OCI-LY3 (cell line): ENCODE measurements around the gene SLIT1.

Experiments
- H2AFZ ChIP-seq: fragments of 200-600, 300-600 bp; shearing (Covaris generic); 2 replicates; pipeline ENCODE4 v1.6.0; 2014; ENCODE audit warnings: antibody characterized with exemption, low read depth, low read length
- H3K27ac ChIP-seq: fragments of 200-600, 300-600 bp; sonication (generic); 2 replicates; pipeline ENCODE4 v1.5.1; 2014; ENCODE audit warnings: mild to moderate bottlenecking, low read length, moderate library complexity, mixed read lengths
- H3K27me3 ChIP-seq: fragments of 200-600, 300-600 bp; sonication (generic); 2 replicates; pipeline ENCODE4 v1.6.1; 2014; ENCODE audit warnings: low read depth, low read length, mixed read lengths
- H3K36me3 ChIP-seq: fragments of 200-600, 300-600 bp; sonication (generic); replicated peaks from 2 replicates; pipeline ENCODE3; 2014; ENCODE audit warnings: low read depth, low read length, mixed read lengths
- H3K4me1 ChIP-seq: fragments of 300-600, 200-600 bp; sonication (generic); 2 replicates; pipeline ENCODE4 v1.6.1; 2014; ENCODE audit warnings: low read length, mixed read lengths
- H3K4me2 ChIP-seq: fragments of 200-600, 300-600 bp; sonication (generic); 2 replicates; pipeline ENCODE4 v1.6.1; 2014; ENCODE audit warnings: low read length, mixed read lengths
- H3K4me3 ChIP-seq: fragments of 300-600, 200-600 bp; sonication (generic); 2 replicates; pipeline ENCODE4 v1.5.1; 2014; ENCODE audit warnings: antibody characterized with exemption, mild to moderate bottlenecking, low read length, moderate library complexity
- H3K79me2 ChIP-seq: fragments of 300-600, 200-600 bp; shearing (Covaris generic); 2 replicates; pipeline ENCODE4 v1.6.1; 2014; ENCODE audit warnings: mild to moderate bottlenecking, low read length, mixed read lengths
- H3K9ac ChIP-seq: fragments of 300-600, 200-600 bp; shearing (Covaris generic); 2 replicates; pipeline ENCODE4 v1.6.0; 2014; ENCODE audit warnings: mild to moderate bottlenecking, low read length, moderate library complexity
- H3K9me3 ChIP-seq: fragments of 200-600, 300-600 bp; shearing (Covaris generic); 2 replicates; pipeline ENCODE4 v1.6.1; 2014; ENCODE audit warnings: low read length, mixed read lengths; ENCODE audit not compliant: insufficient read depth
- H4K20me1 ChIP-seq: fragments of 200-600, 300-600 bp; sonication (generic); 2 replicates; pipeline ENCODE4 v1.6.1; 2016; ENCODE audit warnings: low read length, mixed read lengths; ENCODE audit not compliant: insufficient read depth
- EZH2phosphoT487 ChIP-seq: fragments of 200-600 bp; shearing (Covaris generic); IDR thresholded peaks from 2 replicates; pipeline ENCODE4 v1.6.1; 2018; ENCODE audit warnings: antibody characterized with exemption, mixed run types, low read depth
- TF ChIP-seq, protein P1 (sequence below): fragments of 200-600, 300-600 bp; sonication (generic); IDR thresholded peaks from 2 replicates; pipeline ENCODE4 v1.5.1; 2014; ENCODE audit warnings: antibody characterized with exemption, low read length, low read depth

Gene SLIT1

DNA sequence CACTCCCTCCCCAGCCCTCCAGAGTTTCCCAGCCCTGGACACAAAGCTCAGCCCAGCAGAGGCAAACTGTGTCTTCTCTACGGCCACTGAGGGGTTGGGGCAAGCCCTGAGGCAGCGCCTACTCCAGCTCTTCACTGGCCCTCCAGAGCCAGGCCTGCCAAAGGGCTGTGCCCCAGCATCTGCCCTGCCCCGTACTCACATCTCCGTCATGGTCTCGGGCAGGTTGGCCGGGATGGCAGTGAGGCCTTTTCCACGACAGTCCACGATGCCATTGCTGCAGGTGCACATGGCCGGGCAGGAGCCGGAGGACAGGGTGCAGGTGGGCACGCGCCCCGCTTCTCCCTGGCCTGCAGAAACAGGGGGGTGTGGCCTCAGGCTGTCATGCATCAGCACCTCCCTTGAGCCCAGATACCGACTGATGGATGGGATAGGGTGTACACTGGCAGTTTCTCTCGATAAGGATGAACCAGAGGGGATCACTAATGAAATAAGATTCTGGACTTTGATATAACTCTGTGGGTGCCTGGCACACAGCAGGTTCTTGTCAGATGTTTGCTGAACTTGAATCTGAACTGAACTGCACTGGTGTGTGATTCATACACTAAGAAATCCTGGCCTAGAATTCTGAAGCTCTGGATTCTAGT lies 125.2 kb downstream of the SLIT1 start:
- no peaks in the 10 kb centered on the region for H3K4me1 ChIP-seq
- no peak overlapping the region for H3K27ac ChIP-seq
- TF ChIP-seq, protein P1, sequence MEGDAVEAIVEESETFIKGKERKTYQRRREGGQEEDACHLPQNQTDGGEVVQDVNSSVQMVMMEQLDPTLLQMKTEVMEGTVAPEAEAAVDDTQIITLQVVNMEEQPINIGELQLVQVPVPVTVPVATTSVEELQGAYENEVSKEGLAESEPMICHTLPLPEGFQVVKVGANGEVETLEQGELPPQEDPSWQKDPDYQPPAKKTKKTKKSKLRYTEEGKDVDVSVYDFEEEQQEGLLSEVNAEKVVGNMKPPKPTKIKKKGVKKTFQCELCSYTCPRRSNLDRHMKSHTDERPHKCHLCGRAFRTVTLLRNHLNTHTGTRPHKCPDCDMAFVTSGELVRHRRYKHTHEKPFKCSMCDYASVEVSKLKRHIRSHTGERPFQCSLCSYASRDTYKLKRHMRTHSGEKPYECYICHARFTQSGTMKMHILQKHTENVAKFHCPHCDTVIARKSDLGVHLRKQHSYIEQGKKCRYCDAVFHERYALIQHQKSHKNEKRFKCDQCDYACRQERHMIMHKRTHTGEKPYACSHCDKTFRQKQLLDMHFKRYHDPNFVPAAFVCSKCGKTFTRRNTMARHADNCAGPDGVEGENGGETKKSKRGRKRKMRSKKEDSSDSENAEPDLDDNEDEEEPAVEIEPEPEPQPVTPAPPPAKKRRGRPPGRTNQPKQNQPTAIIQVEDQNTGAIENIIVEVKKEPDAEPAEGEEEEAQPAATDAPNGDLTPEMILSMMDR = no peak
- TF ChIP-seq EZH2phosphoT487 = no peak
- no peaks in the 10 kb centered on the region for H4K20me1 ChIP-seq
- no peaks in the 10 kb centered on the region for H3K9me3 ChIP-seq
- H3K4me2 ChIP-seq = no peak overlapping the region
- H3K9ac ChIP-seq = no peak overlapping the region
- H3K4me3 ChIP-seq = no peak overlapping the region
- H3K27me3 ChIP-seq = no peaks in the 10 kb centered on the region
- H2AFZ ChIP-seq = no peak overlapping the region
- no peaks in the 10 kb centered on the region for H3K36me3 ChIP-seq
- no peaks in the 10 kb centered on the region for H3K79me2 ChIP-seq

GRCh38 chr10:97059872-97060205 lies 125.9 kb downstream of the SLIT1 start:
- no peak overlapping the region for H2AFZ ChIP-seq
- H3K4me3 ChIP-seq = no peak overlapping the region
- TF ChIP-seq EZH2phosphoT487 = no peak
- TF ChIP-seq, protein P1 = no peak
- no peaks in the 10 kb centered on the region for H3K4me1 ChIP-seq
- no peaks in the 10 kb centered on the region for H3K79me2 ChIP-seq
- no peaks in the 10 kb centered on the region for H3K36me3 ChIP-seq
- no peak overlapping the region for H3K4me2 ChIP-seq
- H4K20me1 ChIP-seq = no peaks in the 10 kb centered on the region
- no peaks in the 10 kb centered on the region for H3K9me3 ChIP-seq
- H3K27ac ChIP-seq = no peak overlapping the region
- H3K27me3 ChIP-seq = no peaks in the 10 kb centered on the region
- H3K9ac ChIP-seq = no peak overlapping the region

- Histone ChIP-seq H2AFZ (no peak overlapping the region), H4K20me1 (no peaks in the 10 kb centered on the region), H3K27me3 (no peaks in the 10 kb centered on the region), H3K27ac (no peak overlapping the region), H3K4me1 (no peaks in the 10 kb centered on the region), H3K79me2 (no peaks in the 10 kb centered on the region), H3K36me3 (no peaks in the 10 kb centered on the region), H3K4me3 (no peak overlapping the region), H3K4me2 (no peak overlapping the region), H3K9ac (no peak overlapping the region), H3K9me3 (no peaks in the 10 kb centered on the region)
- TF ChIP-seq, protein P1 = no peak
- TF ChIP-seq EZH2phosphoT487 = no peak
Measured at GRCh38 chr10:97059006-97059871, 126.5 kb downstream of the SLIT1 start.

DNA sequence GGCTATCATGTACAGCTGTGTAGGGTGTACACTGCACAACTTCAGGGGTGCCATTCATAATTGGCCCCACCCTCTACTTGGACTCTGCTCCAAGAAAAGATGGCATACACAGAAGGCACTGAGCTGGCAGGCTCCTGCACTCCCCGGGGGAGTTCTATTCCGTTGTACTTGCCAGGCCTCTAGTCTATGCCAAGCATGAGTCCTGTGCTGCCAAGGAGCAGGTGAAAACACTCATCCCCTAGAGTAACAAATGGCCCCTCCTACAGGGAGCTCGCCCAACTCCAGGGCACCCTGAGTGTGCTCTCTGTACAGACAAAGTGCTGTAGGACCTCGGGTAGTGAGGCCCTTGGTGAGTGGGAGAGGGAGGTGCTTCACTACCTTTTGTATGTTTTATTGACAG lies 127.2 kb downstream of the SLIT1 start:
- no peak overlapping the region for H3K9ac ChIP-seq
- no peak overlapping the region for H3K27ac ChIP-seq
- no peak overlapping the region for H2AFZ ChIP-seq
- no peaks in the 10 kb centered on the region for H3K36me3 ChIP-seq
- no peaks in the 10 kb centered on the region for H3K4me1 ChIP-seq
- H3K4me3 ChIP-seq = no peak overlapping the region
- H3K79me2 ChIP-seq = no peaks in the 10 kb centered on the region
- no peaks in the 10 kb centered on the region for H3K27me3 ChIP-seq
- TF ChIP-seq, protein P1 = no peak
- TF ChIP-seq EZH2phosphoT487 = no peak
- no peaks in the 10 kb centered on the region for H4K20me1 ChIP-seq
- H3K4me2 ChIP-seq = no peak overlapping the region
- no peaks in the 10 kb centered on the region for H3K9me3 ChIP-seq
